ENCODE measurements around the gene PCDHGA11.
"Not testable (repeated sequence)": the region's sequence is repeated elsewhere in the genome, so short reads cannot be mapped to it uniquely, and the experiment has no call there.

Gene PCDHGA11

DNA sequence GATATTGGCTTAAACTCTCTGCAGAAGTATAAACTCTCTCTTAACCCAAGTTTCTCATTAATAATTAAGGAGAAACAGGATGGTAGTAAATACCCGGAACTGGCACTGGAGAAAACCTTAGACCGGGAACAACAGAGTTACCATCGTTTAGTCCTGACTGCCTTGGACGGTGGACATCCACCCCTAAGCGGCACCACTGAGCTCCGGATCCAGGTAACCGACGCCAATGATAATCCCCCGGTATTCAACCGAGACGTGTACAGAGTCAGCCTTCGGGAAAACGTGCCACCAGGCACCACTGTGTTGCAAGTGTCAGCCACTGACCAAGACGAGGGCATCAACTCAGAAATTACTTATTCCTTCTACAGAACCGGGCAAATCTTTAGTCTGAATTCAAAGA lies 22.2 kb upstream of the PCDHGA11 start:
- DNase-seq = no peak

GRCh38 chr5:141399555-141400258 lies 21.1 kb upstream of the PCDHGA11 start:
- no peak for DNase-seq

GRCh38 chr5:141402553-141403243 lies 18.2 kb upstream of the PCDHGA11 start, which contains the start of gene PCDHGA9:
Gene PCDHGA9, plus strand, starts transcription at chr5:141402778. Its CDS starts 175 bp downstream, at chr5:141402953.
- DNase-seq = peak in 2 of 58 donors; percentile 21 to 27

DNA sequence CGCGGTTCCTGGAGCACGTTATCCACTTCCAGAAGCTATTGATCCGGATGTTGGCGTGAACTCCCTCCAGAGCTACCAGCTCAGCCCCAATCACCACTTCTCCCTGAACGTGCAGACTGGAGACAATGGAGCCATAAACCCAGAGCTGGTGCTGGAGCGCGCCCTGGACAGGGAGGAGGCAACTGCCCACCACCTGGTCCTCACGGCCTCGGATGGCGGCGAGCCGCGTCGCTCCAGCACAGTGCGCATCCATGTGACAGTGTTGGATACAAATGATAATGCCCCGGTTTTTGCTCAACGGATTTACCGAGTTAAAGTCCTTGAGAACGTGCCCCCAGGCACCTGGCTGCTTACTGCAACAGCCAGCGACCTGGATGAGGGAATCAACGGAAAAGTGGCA lies 17.5 kb upstream of the PCDHGA11 start:
- DNase-seq = no peak

DNA sequence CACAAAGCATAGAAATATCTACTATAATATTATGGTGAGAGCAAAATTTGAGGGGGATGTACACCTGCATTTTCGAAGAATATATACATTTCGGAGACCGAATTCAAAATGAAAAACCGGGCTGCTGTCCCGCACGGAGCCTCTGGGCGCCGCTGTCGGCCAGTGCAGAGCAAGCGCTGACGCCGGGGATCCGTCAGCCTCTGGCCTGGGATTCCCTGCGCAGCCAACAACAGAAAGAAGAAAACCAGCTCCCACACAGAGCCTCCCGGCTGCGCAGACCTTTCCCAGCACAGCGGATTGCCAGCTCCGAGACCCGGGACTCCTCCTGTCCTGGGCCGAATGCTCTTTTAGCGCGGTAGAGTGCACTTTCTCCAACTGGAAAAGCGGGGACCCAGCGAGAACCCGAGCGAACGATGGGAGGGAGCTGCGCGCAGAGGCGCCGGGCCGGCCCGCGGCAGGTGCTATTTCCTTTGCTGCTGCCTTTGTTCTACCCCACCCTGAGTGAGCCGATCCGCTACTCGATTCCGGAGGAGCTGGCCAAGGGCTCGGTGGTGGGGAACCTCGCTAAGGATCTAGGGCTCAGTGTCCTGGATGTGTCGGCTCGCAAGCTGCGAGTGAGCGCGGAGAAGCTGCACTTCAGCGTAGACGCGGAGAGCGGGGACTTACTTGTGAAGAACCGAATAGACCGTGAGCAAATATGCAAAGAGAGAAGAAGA lies 12.9 kb upstream of the PCDHGA11 start, which contains the start of gene PCDHGB6:
Gene PCDHGB6, plus strand, starts transcription at position 232 of the 716 bp plus-strand sequence. Its CDS starts 182 bp downstream, at position 414.
- not testable (repeated sequence) for DNase-seq

DNA sequence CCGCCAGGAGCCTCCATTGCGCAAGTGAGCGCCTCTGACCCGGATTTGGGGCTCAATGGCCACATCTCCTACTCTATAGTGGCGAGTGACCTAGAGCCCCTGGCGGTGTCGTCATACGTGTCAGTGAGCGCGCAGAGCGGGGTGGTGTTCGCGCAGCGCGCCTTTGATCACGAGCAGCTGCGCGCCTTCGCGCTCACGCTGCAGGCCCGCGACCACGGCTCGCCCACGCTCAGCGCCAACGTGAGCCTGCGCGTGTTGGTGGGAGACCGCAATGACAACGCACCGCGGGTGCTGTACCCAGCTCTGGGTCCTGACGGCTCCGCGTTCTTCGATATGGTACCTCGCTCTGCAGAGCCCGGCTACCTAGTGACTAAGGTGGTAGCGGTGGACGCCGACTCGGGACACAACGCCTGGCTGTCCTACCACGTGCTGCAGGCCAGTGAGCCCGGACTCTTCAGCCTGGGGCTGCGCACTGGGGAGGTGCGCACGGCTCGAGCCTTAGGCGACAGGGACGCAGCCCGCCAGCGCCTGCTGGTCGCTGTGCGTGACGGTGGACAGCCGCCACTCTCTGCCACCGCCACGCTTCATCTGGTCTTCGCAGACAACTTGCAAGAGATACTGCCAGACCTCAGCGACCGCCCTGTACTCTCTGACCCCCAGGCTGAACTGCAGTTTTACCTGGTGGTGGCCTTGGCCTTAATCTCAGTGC lies 11.1 kb upstream of the PCDHGA11 start:
- DNase-seq = no peak

DNA sequence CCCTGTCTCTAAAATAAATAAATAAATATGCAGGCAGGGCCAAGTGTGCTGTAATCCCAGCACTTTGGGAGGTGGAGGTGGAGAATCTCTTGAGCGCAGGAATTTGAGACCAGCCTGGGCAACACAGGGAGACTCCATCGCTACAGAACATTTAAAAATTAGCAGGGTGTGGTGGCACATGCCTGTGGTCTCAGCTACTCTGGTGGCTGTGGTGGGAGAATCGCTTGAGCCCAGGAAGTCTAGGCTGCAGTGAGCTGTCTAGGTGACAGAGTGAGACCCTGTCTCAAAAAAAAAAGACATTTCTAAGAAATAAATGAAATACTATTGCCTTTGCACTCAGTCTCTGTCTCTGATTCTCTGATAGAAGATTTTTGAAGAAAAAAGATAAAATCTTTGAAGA lies 9.3 kb upstream of the PCDHGA11 start:
- no peak for DNase-seq

GRCh38 chr5:141412854-141413539 lies 7.9 kb upstream of the PCDHGA11 start, which contains the start of gene PCDHGA10:
Gene PCDHGA10, plus strand, starts transcription at chr5:141412987. Its CDS starts 189 bp downstream, at chr5:141413176.
- peak in 1 of 58 donors; percentile 12 for DNase-seq

DNA sequence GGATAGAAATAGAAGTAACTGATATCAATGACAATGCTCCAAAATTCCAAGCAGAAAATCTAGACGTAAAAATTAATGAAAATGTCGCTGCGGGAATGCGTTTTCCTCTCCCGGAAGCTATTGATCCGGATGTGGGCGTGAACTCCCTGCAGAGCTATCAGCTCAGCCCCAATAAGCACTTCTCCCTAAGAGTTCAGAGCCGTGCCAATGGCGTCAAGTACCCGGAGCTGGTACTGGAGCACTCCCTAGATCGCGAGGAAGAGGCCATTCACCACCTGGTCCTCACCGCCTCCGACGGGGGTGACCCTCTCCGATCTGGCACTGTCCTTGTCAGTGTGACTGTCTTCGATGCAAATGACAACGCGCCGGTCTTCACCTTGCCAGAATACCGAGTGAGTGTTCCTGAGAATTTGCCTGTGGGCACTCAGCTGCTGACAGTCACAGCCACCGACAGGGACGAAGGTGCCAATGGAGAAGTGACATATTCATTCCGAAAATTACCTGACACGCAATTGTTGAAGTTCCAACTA lies 7.2 kb upstream of the PCDHGA11 start:
- no peak for DNase-seq

GRCh38 chr5:141414548-141415274 lies 6.1 kb upstream of the PCDHGA11 start:
- DNase-seq = not testable (repeated sequence)

GRCh38 chr5:141415275-141415618 lies 5.6 kb upstream of the PCDHGA11 start:
- DNase-seq = not testable (repeated sequence)

DNA sequence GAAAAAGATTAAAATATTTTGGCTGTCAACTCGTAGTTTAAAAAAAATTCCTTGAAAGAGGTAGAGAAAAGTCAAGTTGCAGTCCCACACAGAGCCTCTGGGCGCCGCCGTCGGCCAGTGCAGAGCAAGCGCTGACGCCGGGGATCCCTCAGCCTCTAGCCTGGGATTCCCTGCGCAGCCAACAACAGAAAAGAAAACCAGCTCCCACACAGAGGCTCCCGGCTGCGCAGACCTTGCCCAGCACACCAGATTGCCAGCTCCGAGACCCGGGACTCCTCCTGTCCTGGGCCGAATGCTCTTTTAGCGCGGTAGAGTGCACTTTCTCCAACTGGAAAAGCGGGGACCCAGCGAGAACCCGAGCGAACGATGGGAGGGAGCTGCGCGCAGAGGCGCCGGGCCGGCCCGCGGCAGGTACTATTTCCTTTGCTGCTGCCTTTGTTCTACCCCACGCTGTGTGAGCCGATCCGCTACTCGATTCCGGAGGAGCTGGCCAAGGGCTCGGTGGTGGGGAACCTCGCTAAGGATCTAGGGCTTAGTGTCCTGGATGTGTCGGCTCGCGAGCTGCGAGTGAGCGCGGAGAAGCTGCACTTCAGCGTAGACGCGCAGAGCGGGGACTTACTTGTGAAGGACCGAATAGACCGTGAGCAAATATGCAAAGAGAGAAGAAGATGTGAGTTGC lies 3.2 kb upstream of the PCDHGA11 start, which contains the start of gene PCDHGB7:
Gene PCDHGB7, plus strand, starts transcription at position 184 of the 679 bp plus-strand sequence. Its CDS starts 183 bp downstream, at position 367.
- peak in 14 of 58 donors; percentile 7 to 35 (median 22) for DNase-seq

DNA sequence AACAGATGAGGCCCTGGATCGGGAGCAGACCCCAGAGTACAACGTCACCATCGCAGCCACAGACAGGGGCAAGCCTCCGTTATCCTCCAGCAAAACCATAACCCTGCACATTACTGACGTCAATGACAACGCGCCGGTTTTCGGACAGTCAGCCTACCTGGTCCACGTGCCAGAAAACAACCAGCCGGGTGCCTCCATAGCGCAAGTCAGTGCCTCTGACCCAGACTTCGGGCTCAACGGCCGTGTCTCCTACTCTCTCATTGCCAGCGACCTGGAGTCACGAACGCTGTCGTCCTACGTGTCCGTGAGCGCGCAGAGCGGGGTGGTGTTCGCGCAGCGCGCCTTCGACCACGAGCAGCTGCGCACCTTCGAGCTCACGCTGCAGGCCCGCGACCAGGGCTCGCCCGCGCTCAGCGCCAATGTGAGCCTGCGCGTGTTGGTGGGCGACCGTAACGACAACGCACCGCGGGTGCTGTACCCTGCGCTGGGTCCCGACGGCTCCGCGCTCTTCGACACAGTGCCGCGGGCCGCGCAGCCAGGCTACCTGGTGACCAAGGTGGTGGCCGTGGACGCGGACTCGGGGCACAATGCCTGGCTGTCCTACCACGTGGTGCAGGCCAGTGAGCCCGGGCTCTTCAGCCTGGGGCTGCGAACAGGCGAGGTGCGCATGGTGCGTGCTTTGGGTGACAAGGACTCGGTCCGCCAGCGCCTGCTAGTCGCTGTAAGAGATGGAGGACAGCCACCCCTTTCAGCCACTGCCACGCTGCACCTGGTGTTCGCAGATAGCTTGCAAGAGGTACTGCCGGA lies 1.6 kb upstream of the PCDHGA11 start:
- DNase-seq = no peak

DNA sequence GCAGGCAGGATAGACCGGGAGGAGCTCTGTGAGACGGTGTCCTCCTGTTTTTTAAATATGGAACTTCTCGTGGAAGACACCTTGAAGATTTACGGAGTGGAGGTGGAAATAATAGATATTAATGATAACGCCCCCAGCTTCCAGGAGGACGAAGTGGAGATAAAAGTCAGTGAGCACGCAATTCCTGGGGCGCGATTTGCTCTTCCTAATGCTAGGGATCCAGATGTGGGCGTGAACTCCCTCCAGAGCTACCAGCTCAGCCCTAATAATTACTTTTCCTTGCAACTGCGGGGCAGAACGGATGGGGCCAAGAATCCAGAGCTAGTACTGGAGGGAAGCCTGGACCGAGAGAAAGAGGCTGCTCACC lies 621 bp downstream of the PCDHGA11 start:
- no peak for DNase-seq

DNA sequence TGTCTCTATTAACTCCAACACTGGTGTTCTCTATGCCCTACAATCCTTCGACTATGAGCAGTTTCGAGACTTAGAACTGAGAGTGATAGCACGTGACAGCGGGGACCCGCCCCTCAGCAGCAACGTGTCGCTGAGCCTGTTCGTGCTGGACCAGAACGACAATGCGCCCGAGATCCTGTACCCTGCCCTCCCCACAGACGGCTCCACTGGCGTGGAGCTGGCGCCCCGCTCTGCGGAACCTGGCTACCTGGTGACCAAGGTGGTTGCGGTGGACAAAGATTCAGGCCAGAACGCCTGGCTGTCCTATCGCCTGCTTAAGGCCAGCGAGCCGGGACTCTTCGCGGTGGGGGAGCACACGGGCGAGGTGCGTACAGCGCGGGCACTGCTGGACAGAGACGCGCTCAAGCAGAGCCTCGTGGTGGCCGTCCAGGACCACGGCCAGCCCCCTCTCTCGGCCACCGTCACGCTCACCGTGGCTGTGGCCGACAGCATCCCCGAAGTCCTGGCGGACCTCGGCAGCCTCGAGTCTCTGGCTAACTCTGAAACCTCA lies 2.0 kb downstream of the PCDHGA11 start:
- DNase-seq = no peak

DNA sequence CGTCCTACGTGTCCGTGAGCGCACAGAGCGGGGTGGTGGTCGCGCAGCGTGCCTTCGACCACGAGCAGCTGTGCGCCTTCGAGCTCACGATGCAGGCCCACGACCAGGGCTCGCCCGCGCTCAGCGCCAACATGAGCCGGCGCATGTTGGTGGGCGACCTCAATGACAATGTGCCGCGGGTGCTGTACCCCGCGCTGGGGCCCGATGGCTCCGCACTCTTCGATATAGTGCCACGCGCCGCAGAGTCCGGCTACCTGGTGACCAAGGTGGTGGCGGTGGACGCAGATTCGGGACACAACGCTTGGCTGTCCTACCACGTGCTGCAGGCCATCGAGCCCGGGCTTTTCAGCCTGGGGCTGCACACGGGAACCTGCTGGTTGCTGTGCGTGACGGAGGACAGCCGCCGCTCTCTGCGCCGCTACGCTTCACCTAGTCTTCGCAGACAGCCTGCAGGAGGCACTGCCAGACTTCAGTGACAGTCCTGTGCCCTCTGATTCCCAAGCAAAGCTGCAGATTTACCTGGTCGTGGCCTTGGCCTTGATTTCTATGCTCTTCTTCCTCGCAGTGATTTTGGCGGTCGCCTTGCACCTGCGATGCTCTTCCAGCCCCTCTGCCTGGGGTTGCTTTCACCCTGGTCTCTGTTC lies 7.1 kb downstream of the PCDHGA11 start:
- no peak for DNase-seq
